HG03565 (cell line): ENCODE measurements around the gene FGF2.
"Not testable (repeated sequence)": the region's sequence is repeated elsewhere in the genome, so short reads cannot be mapped to it uniquely, and the experiment has no call there.

Experiments used
- ATAC-seq: cut with Tn5 transposase; IDR thresholded peaks from one replicate; pipeline ENCODE4 v1.9.1; 2021; ENCODE audit warnings: mild to moderate bottlenecking, moderate library complexity; ENCODE audit not compliant: unreplicated experiment

Gene FGF2

GRCh38 chr4:122921300-122921699, 94.7 kb downstream of the FGF2 start:
- ATAC-seq, result no peak

DNA sequence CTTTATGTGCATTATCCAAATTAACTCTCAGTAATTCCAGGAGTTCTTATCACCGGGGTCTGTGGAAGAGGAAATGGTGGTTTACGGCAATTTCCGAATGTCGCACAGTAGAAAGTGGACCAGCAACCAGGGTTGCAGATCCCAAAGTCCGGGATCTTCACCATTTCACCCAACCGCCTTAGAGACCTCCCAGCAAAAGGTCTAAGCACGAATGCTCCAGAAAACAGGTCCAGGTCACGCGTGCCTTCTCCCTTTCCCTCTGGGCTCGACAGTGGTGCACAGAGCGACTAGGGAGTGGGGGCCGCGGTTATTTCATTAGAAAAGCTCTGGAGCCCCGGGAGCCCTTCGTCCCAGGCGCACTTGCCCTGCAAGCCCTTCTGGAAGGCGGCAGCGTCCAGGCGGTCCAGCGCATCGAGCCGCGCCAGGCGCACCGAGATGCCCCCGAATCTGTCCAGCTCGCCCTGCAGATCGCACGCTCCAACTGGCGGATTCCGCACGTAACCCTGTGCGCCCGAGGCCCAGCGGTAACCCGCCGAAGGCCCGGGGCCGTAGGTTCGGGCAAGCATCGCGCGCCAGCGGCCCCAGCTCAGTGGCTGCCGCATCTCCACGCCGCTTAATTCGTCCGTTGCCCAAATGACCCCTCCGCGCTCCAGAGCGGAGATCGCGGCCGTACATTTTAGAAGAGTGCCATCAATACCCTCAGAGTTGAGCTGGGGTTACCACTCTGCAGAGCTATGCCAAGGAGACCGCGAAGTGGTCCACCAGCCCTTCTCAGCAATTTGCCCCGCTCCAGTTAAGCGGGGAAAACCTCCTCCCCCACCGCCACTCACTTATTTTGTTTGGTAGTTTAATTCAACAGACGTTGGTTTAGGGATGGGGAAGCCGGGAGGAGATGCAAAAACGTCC, 95.6 kb downstream of the FGF2 start, which contains the start of gene NUDT6:
NUDT6 (minus strand) TSS at position 627 of the 906 bp plus-strand sequence; CDS start at position 602, 25 bp downstream.
- ATAC-seq, result peak; percentile 48

GRCh38 chr4:122922877-122923511, 96.4 kb downstream of the FGF2 start:
- peak; percentile 91 for ATAC-seq

DNA sequence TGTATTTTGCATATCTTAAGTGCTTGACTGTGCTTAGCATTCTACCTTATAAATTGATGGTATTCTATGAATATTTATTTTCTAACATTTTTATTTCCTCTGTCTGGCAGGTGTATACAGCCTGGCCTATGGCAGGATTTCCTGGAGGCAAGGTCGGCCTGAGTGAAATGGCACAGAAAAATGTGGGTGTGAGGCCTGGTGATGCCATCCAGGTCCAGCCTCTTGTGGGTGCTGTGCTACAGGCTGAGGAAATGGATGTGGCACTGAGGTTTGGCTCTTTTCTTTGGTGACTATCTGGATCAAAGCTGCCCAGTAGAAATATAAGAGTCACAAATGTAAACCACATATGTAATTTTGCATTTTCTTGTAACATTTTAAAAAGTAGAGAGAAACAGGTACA, 102.3 kb downstream of the FGF2 start:
- ATAC-seq, result no peak

GRCh38 chr4:122930862-122931261, 104.2 kb downstream of the FGF2 start:
- ATAC-seq, result no peak

DNA sequence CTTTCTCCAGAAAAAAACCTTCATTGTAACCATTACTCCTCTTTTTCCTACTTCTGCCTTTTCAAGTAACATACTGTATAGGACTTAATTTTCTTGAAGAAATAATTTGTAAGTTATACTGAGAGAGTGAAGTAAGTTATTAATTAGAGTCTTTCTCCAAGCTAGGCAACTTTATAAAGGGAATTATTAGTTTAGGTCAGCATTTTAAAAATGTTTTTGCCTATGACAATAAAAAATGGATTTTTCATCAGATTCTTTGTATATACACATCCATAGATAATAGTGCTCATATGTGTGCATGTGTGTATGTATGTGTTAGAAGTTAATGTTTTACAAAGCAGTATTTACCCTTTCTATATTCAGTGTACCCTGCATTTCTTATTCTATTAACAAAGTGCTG, 106.1 kb downstream of the FGF2 start:
- no peak for ATAC-seq

GRCh38 chr4:122945136-122945535, 118.5 kb downstream of the FGF2 start:
- ATAC-seq, result not testable (repeated sequence)

- no peak for ATAC-seq
Measured at GRCh38 chr4:122946142-122946541, 119.5 kb downstream of the FGF2 start.
